Globus pallidus (tissue), 1 donor: ENCODE results near the gene VWA3B.
A peak's percentile ranks its signal among the peaks of the same experiment; 100 is the strongest.
"Not testable (repeated sequence)": the region's sequence is repeated elsewhere in the genome, so short reads cannot be mapped to it uniquely, and the experiment has no call there.

ENCODE experiments used
- DNase-seq: peaks from one replicate; pipeline ENCODE4 v3.0.0-alpha.2; 2015; ENCODE audit warnings: low spot score

The VWA3B gene

GRCh38 chr2:98088261-98088660 lies 1.3 kb downstream of the VWA3B start:
- DNase-seq = peak; percentile 66

DNA sequence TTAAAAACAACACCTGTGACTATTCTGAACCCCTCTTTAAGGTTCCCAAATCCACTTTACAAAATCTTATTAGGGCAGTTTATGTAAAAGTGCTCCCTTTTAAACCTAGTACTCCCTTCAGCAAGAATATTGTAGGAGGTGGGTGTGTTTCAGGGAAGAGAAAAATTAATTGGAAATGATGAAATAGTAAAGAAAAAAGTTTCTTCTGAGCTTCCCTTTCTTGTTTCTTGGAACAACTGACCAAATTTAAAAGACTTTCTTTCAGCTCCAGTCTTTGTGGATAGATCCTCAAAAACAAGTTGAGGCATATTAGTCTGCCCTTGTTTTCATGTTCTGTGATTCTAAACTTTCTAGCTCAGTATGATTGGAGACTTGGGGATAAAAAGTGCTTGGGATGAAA lies 3.0 kb downstream of the VWA3B start:
- DNase-seq = no peak

DNA sequence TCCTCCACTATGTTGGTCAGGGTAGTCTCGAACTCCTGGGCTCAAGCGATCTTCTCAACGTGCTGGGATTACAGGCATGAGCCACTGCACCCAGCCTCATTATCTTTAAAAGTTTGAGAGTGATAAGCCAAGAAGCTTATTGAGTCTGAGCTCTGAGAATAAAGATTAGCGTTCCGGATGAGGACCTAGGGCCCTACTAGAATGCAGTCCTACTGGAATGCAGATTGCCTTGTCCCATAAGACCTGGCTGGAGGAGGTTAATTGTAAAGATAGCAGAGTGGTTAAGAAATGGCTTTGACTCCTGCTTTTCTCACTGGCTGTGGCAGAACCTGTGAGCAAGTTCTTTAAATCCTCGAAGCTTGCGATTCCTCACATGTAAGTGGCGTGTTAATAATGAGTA lies 4.0 kb downstream of the VWA3B start:
- no peak for DNase-seq

- DNase-seq = no peak
Measured at GRCh38 chr2:98091738-98092137, 4.8 kb downstream of the VWA3B start.

- no peak for DNase-seq
Measured at GRCh38 chr2:98093146-98093545, 6.2 kb downstream of the VWA3B start.

GRCh38 chr2:98093611-98094010 lies 6.6 kb downstream of the VWA3B start:
- no peak for DNase-seq

GRCh38 chr2:98099939-98100743 lies 13.2 kb downstream of the VWA3B start:
- DNase-seq = no peak

DNA sequence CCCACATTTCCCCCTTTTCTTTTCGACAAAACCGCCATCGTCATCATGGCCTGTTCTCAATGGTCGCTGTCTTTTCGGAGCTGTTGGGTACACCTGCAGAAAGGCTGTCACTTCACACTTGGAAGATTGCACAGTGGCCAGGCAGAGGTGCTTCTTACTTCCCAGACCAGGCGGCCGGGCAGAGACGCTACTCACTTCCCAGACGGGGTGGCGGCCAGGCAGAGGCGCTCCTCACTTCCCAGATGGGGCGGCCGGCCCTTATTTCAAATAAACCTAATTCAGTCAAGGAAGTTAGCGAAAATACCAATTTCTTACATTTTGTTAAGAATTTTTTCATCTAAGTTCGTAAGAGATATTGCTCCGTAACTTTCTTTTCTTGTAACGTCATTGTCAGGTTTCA lies 15.3 kb downstream of the VWA3B start:
- DNase-seq = not testable (repeated sequence)

DNA sequence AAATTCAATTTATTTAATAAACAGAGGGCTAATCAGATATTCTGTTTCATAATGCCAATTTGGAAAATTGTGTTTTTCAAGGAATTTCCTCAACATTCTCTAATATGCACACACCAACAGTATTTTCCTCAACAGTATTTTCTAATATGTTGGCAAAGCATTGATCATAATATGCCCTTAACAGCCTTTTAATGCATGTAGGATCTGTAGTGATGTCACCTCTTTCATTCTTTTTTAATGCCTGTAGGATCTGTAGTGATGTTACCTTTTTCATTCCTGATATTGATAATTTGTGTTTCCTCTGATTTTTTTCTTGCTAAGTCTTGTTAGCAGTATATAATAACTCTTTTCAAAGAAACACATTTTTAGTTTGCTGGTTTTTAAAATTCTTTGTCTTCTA lies 15.9 kb downstream of the VWA3B start:
- no peak for DNase-seq

- no peak for DNase-seq
Measured at GRCh38 chr2:98108110-98108509, 21.1 kb downstream of the VWA3B start.

DNA sequence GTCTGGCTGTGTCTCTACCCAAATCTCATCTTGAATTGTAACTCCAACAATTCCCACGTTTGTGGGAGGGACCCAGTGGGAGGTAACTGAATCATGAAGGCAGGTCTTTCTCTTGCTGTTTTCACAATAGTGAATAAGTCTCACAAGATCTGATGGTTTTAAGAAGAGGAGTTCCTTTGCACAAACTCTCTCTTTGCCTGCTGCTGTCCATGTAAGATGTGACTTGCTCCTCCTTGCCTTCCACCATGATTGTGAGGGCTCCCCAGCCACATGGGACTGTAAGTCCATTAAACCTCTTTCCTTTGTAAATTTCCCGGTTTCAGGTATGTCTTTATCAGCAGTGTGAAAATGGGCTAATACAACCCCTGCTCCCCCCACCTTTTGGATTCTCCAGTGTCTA lies 23.8 kb downstream of the VWA3B start:
- DNase-seq = no peak

GRCh38 chr2:98114643-98115330 lies 27.8 kb downstream of the VWA3B start:
- DNase-seq = no peak

DNA sequence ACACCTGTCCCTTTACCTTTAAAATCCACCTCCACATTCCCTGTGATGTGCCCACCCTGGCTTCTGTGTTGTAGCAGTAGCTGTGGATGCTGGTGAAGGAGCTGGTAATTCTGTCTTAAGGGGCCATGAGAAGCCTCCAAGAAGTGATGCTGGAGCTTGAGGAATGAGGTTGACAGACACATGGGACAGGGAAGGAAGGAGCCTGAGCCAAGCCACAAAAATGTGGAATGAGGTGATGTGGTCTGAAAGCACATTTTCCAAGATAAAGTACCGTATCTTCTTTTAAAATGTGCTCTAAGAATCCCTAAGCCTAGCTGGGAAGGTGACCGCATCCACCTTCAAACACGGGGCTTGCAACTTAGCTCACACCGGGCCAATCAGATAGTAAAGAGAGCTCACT lies 31.2 kb downstream of the VWA3B start:
- DNase-seq = no peak

GRCh38 chr2:98118852-98119251 lies 31.9 kb downstream of the VWA3B start:
- DNase-seq = no peak

DNA sequence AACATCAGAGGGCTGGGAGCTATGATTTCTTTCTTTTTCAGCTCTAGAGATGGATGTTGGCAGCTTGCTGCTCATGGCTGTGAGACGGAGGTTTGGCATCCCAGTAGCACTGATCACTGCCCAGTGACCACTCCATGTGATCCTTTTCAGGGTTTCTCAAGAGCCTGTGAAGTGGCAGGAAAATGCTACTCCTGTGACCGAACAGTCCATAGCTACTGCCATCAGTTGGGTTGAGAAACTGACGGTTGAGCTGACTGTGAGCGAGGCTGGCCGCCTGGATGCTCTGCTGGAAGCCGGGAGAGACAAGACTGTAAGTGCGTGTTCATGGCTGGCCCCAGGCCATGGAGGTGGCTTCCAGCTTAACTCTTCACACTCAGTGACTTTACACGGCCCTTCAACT lies 34.2 kb downstream of the VWA3B start:
- peak; percentile 22 for DNase-seq

DNA sequence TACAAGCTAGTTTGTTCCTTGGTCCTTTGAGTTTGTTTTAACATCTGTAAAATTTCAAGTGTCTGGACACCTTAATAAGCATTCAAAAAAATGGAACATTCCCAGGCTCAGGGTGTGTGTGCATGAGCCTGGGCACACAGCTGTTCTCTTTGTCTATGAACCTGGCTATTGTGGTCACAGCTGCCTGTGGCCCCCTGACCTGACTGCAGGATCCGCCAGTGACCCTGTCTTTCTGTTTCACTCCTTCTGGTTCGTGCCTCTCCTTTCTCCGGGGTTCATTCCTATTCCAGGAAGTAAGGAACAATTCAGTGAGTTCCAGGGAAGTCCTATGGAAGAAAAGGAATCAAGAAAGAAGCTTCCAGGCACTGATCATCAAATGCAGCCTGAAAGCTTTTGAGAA lies 35.6 kb downstream of the VWA3B start:
- DNase-seq = no peak

- DNase-seq = peak; percentile 28
Measured at GRCh38 chr2:98123286-98123685, 36.3 kb downstream of the VWA3B start.

DNA sequence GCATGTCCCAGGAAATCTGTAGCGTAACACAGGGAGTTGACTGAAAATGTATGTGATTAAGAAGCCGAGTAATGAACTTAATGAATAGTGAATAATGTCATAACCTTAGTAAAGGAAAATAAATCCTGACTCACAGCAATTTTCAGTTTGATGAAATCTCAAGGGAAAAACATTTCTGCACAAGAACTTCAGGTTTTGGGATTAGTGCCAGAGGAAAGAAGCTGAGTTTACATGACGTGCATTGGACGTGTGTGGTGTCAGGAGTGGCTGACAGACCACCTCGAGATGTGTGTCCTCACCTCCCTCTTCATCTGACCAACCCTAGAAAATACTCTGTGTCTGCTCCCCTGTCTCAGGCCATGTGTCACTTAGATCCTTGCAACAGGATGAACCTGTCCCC lies 39.1 kb downstream of the VWA3B start:
- no peak for DNase-seq

DNA sequence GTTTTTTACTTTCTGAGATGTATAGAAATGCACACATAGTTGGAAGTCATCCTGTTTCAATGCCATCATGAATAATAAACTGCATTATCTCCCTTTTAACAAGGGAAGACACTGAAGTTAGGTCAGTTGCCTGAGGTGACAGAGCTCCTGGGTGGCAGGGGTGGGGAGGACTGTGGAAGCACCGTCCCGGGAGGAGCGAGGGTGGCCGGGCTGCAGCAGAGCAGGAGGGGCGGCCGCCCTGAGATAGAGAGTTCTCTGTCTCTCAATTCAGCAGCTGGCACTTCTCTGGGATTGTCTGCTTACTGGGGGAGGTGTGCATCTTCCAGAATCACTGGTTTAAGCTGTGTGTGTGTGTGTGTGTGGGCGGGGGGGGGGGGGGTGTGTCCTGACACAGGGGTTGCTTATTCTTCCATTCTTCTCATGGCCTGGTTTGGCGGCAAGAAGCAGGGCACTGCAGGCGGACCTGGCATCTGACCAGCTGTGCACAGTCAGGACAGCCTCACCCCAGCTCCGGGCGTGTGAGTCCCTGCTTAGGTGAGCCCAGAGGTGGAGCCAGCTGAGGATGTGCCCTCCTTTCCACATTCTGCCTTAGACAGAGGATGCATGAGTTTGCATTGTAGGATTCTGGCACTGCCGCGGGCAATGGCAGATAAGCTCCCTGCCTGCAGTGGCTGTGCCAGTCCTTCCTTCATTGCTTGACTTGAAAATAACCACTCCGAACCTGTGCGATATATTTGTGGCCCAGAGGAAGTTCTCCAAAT lies 40.4 kb downstream of the VWA3B start:
- no peak for DNase-seq

DNA sequence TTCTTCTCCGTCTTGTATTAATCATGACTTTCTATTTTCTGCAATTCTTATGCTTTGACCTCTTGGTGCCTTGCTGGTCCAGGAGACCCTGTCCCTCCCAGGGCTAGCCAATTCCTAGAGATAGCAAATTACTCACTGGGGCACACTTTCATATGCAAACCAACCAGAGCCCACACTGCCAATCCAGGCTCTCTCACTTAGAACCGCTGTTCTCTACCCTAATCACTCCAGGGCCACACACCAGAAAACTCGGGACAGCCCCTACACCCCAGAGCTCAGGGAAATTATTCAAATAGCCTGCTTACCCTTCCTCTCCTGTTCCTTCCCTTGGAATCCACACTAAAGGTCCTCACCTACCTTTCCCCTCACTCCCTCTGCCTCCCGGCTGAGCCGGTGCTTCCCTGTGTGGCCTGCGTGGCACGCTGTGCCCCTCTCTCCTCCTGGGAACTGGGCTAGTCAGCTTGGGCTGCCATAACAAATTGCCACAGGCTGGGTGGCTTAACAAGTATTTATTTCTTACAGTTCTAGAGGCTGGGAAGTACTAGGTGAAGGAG lies 41.7 kb downstream of the VWA3B start:
- DNase-seq = no peak

- DNase-seq = not testable (repeated sequence)
Measured at GRCh38 chr2:98130073-98130472, 43.1 kb downstream of the VWA3B start.

GRCh38 chr2:98134172-98135005 lies 47.4 kb downstream of the VWA3B start:
- DNase-seq = no peak
